ENCODE results near the gene RTRAF. TPM values are rescaled to one million over a fixed set of nuclear protein-coding genes. Genes with fewer than 3 reads are reported as not detected.

The RTRAF gene
- total and polyA plus RNA-seq, 4 donors, result 109 to 117 (median 113) TPM

GRCh38 chr14:52031781-52032180 is 42.4 kb downstream of the RTRAF start:
- no peak overlapping the region for H3K4me3 ChIP-seq (ENCODE audit: low read length in 2 of 2)
- ATAC-seq (ENCODE audit: low FRiP score) (peak; percentile 90), DNase-seq (peak; percentile 83 to 91)
- intact Hi-C loops (cut with DNase I), result loop anchor here (5.0 kb wide), 2 partner anchors 34 to 46 kb away; no protein-coding TSS in a partner anchor
- 4 to 9% methylated on average over 3 of the region's 3 CpGs for WGBS, 2 donors
- H3K36me3 ChIP-seq (ENCODE audit: control insufficient read depth in 1 of 2, insufficient read depth in 2 of 2, low read length in 1 of 2), result no peaks in the 10 kb centered on the region
- H3K27me3 ChIP-seq (ENCODE audit: control insufficient read depth in 1 of 2, insufficient read depth in 2 of 2, low read length in 1 of 2), result no peaks in the 10 kb centered on the region
- H3K27ac ChIP-seq (ENCODE audit: low read depth in 1 of 2, low read length in 2 of 2), result no peak overlapping the region
- H3K9me3 ChIP-seq (ENCODE audit: control insufficient read depth, low read length), result no peaks in the 10 kb centered on the region
- peaks cover 0 to 3% of the 10 kb centered on the region in 2 donors for H3K4me1 ChIP-seq (ENCODE audit: control insufficient read depth in 1 of 2, insufficient read depth in 2 of 2, low read length in 2 of 2)

DNA sequence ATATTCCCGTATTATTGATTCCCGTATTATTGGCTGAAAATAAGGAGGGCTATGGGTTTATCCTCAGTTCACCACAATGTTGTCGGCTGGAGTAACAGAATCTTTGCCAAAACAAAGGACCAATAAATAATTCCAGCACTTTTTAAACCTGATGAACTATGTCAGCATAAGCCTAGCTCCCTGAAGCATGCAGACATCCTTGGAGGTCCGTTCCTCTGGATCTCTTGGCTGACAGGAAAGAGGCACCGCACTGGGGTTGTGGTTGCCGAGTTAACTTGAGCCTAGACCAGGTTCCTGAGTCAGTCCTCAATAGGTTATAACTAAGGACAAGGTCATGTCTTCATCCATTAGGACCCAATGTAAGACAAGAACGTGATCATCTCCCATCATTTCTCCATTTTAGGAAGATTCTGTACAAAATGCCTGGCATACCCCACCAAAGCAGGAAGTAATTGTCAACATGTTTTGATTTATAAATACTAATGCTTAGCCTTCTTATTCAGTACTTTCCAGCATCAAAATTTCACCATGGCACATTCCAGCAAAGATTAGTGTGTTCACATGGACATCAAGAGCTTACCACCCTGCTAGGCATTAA is 43.0 kb downstream of the RTRAF start:
- Histone ChIP-seq H3K27ac (ENCODE audit: low read depth in 1 of 2, low read length in 2 of 2) (peak overlapping the region in 1 of 2 donors; percentile 53), H3K4me1 (ENCODE audit: control insufficient read depth in 1 of 2, insufficient read depth in 2 of 2, low read length in 2 of 2) (peaks cover 0 to 3% of the 10 kb centered on the region in 2 donors), H3K4me3 (ENCODE audit: low read length in 2 of 2) (no peak overlapping the region), H3K9me3 (ENCODE audit: control insufficient read depth, low read length) (no peaks in the 10 kb centered on the region), H3K27me3 (ENCODE audit: control insufficient read depth in 1 of 2, insufficient read depth in 2 of 2, low read length in 1 of 2) (no peaks in the 10 kb centered on the region), H3K36me3 (ENCODE audit: control insufficient read depth in 1 of 2, insufficient read depth in 2 of 2, low read length in 1 of 2) (no peaks in the 10 kb centered on the region)
- 3 to 6% methylated on average over 7 of the region's 7 CpGs for WGBS, 2 donors
- DNase-seq (no peak), ATAC-seq (ENCODE audit: low FRiP score) (peak; percentile 40)
- intact Hi-C loops (cut with DNase I), result loop anchor here (5.0 kb wide), 2 partner anchors 35 to 45 kb away; no protein-coding TSS in a partner anchor

DNA sequence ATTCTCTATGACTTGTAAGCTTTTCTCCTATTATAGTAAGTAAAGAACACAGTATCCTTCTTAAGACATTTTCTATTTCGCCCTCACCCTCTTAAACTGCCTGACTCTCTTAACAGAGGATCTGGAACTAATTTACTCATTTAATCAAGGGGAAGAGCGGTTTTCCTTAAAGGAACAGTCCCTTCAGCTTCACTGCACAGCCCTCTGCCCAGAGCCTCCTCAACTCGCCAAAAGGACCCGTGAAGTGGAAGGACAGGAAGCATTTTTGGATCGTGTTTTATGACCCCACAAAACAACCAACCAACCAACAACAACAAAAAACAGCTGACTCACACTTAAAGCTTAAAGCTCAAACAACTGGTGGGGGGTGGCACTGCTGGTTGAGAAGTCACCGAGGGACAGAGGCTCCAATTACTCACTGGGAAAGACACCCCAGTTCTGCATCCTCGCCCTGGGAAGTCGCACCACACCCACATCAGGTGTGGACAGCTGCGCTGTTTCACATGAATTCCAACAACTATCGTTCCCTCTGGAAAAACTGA is 43.8 kb downstream of the RTRAF start:
- intact Hi-C loops (cut with DNase I), result loop anchor here (5.0 kb wide), 2 partner anchors 36 to 44 kb away; no protein-coding TSS in a partner anchor
- Histone ChIP-seq H3K36me3 (ENCODE audit: control insufficient read depth in 1 of 2, insufficient read depth in 2 of 2, low read length in 1 of 2) (no peaks in the 10 kb centered on the region), H3K27me3 (ENCODE audit: control insufficient read depth in 1 of 2, insufficient read depth in 2 of 2, low read length in 1 of 2) (no peaks in the 10 kb centered on the region), H3K27ac (ENCODE audit: low read depth in 1 of 2, low read length in 2 of 2) (no peak overlapping the region), H3K9me3 (ENCODE audit: control insufficient read depth, low read length) (no peaks in the 10 kb centered on the region), H3K4me3 (ENCODE audit: low read length in 2 of 2) (no peak overlapping the region), H3K4me1 (ENCODE audit: control insufficient read depth in 1 of 2, insufficient read depth in 2 of 2, low read length in 2 of 2) (peaks cover 0 to 3% of the 10 kb centered on the region in 2 donors)
- DNase-seq (no peak), ATAC-seq (ENCODE audit: low FRiP score) (no peak)
- WGBS, 2 donors, result 45 to 46% methylated on average over 9 to 10 of the region's 10 CpGs

DNA sequence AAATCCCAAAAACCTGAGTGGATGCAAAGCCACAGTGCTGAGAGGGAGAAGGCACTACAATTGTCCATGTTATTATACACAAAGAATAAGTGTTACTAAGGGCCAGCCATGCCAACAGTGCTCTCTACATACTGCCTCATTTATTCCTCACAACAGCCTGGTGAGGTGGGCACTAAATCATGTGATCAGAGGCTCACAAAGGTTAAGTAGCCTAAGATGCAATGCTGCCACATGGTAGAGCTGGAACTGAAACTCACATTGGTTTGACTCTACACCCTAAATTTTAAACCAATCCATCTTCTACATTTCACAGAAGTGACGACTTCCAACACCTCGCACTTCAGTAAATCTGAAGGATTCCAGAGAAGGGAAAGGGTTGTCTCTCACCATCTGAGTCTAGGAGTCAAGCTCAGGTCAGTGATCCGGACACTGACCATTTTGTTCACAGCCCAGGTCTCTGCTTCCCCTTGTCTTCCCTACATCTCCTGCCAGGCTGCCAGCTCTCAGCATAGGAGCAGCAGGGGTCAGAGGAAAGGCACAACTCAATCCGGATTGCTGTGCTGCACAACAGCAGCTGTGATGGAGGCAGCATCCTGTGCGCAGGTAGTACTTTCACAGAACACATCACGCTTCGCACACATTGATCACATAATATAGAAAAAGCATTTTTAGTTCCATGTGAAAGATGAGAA is 49.9 kb downstream of the RTRAF start:
- Histone ChIP-seq H3K4me1 (ENCODE audit: control insufficient read depth in 1 of 2, insufficient read depth in 2 of 2, low read length in 2 of 2) (no peaks in the 10 kb centered on the region), H3K27ac (ENCODE audit: low read depth in 1 of 2, low read length in 2 of 2) (no peak overlapping the region), H3K9me3 (ENCODE audit: control insufficient read depth, low read length) (no peaks in the 10 kb centered on the region), H3K4me3 (ENCODE audit: low read length in 2 of 2) (no peak overlapping the region), H3K27me3 (ENCODE audit: control insufficient read depth in 1 of 2, insufficient read depth in 2 of 2, low read length in 1 of 2) (no peaks in the 10 kb centered on the region), H3K36me3 (ENCODE audit: control insufficient read depth in 1 of 2, insufficient read depth in 2 of 2, low read length in 1 of 2) (peaks cover 0 to 3% of the 10 kb centered on the region in 2 donors)
- intact Hi-C loops (cut with DNase I), result no loop called here
- 81 to 92% methylated on average over 7 of the region's 7 CpGs for WGBS, 2 donors
- DNase-seq, result no peak
- ATAC-seq (ENCODE audit: low FRiP score), result no peak

- intact Hi-C loops (cut with DNase I), result no loop called here
- ATAC-seq (ENCODE audit: low FRiP score) (no peak), DNase-seq (no peak)
- no peaks in the 10 kb centered on the region for H3K9me3 ChIP-seq (ENCODE audit: control insufficient read depth, low read length)
- no peaks in the 10 kb centered on the region for H3K27me3 ChIP-seq (ENCODE audit: control insufficient read depth in 1 of 2, insufficient read depth in 2 of 2, low read length in 1 of 2)
- H3K27ac ChIP-seq (ENCODE audit: low read depth in 1 of 2, low read length in 2 of 2), result no peak overlapping the region
- WGBS, 2 donors, result 93 to 94% methylated on average over 7 of the region's 7 CpGs
- H3K4me3 ChIP-seq (ENCODE audit: low read length in 2 of 2), result no peak overlapping the region
- H3K4me1 ChIP-seq (ENCODE audit: control insufficient read depth in 1 of 2, insufficient read depth in 2 of 2, low read length in 2 of 2), result peaks cover 0 to 5% of the 10 kb centered on the region in 2 donors
- peaks cover 0 to 3% of the 10 kb centered on the region in 2 donors for H3K36me3 ChIP-seq (ENCODE audit: control insufficient read depth in 1 of 2, insufficient read depth in 2 of 2, low read length in 1 of 2)
These were observed 51.3 kb downstream of the RTRAF start for GRCh38 chr14:52040598-52040997.

DNA sequence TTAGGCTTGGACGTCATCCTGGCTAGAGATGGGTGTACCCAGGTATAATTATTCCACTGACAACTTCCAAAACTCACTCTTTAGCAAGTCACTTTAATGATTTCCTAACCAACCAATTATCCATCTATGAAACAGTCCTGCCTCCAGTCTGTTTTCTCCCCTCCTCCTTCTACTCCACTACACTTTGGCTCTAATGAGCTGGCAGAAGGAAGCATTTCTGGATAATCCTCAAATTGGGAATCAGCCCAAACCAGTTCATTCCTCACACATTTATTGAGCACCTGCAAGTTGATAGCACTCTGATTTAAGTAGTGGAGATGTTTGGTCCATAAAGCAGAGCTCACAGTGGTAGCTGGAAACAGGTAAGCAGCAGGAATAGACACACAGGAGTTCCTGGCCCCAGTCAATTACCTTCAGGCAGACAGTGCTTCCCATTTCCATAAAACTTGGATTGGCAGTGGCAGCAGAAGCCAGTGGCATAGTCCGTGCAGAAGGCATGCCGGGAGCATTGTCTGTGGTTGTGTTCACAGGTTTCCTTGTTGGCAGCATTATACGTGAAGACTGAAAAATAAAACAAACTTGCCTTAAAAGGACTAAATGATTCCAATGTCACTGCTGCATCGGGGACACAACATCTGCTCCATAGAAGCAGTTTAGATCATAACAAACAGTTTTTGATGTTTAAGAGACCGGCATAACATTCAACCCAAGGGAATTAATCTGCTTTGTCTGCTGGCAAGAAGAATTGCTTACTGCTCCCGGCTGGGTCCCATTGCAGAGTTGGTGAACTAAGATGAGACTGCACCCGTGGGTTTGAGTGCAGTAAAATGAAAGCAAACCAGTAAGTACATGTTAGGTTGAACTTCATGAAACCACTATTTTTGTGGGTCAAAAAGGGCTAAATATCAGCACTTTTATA is 53.3 kb downstream of the RTRAF start:
- no peak for DNase-seq
- Histone ChIP-seq H3K27me3 (ENCODE audit: control insufficient read depth in 1 of 2, insufficient read depth in 2 of 2, low read length in 1 of 2) (no peaks in the 10 kb centered on the region), H3K27ac (ENCODE audit: low read depth in 1 of 2, low read length in 2 of 2) (no peak overlapping the region), H3K4me1 (ENCODE audit: control insufficient read depth in 1 of 2, insufficient read depth in 2 of 2, low read length in 2 of 2) (peaks cover 2 to 11% of the 10 kb centered on the region in 2 donors), H3K4me3 (ENCODE audit: low read length in 2 of 2) (no peak overlapping the region), H3K9me3 (ENCODE audit: control insufficient read depth, low read length) (no peaks in the 10 kb centered on the region), H3K36me3 (ENCODE audit: control insufficient read depth in 1 of 2, insufficient read depth in 2 of 2, low read length in 1 of 2) (peaks cover 0 to 3% of the 10 kb centered on the region in 2 donors)
- intact Hi-C loops (cut with DNase I), result no loop called here
- WGBS, 2 donors, result 9 to 24% methylated on average over 8 of the region's 8 CpGs
- no peak for ATAC-seq (ENCODE audit: low FRiP score)

DNA sequence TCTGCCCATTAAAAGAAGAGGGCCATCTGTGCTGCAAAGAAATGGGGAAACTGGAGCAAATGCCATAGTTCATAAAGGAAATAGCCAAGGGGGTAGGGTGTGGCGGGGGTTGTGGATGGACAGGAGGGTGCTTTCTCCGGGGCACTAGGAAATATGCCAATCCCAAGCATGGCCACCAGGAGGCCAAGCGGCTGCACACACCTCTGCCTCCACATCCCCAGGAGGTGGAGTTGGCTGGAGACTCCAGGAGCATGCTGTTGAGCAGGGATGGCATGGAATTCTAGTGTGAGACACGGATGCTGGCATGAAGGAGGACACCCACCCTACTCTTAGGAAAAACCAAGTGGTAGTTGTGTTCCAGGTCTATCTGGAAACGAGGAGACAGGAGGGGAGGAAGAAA is 54.3 kb downstream of the RTRAF start:
- Histone ChIP-seq H3K4me3 (ENCODE audit: low read length in 2 of 2) (no peak overlapping the region), H3K9me3 (ENCODE audit: control insufficient read depth, low read length) (no peaks in the 10 kb centered on the region), H3K27ac (ENCODE audit: low read depth in 1 of 2, low read length in 2 of 2) (no peak overlapping the region), H3K27me3 (ENCODE audit: control insufficient read depth in 1 of 2, insufficient read depth in 2 of 2, low read length in 1 of 2) (no peaks in the 10 kb centered on the region), H3K36me3 (ENCODE audit: control insufficient read depth in 1 of 2, insufficient read depth in 2 of 2, low read length in 1 of 2) (peaks cover 0 to 3% of the 10 kb centered on the region in 2 donors), H3K4me1 (ENCODE audit: control insufficient read depth in 1 of 2, insufficient read depth in 2 of 2, low read length in 2 of 2) (peaks cover 2 to 11% of the 10 kb centered on the region in 2 donors)
- intact Hi-C loops (cut with DNase I), result no loop called here
- DNase-seq (no peak), ATAC-seq (ENCODE audit: low FRiP score) (no peak)
- 83 to 85% methylated on average over 5 of the region's 5 CpGs for WGBS, 2 donors

DNA sequence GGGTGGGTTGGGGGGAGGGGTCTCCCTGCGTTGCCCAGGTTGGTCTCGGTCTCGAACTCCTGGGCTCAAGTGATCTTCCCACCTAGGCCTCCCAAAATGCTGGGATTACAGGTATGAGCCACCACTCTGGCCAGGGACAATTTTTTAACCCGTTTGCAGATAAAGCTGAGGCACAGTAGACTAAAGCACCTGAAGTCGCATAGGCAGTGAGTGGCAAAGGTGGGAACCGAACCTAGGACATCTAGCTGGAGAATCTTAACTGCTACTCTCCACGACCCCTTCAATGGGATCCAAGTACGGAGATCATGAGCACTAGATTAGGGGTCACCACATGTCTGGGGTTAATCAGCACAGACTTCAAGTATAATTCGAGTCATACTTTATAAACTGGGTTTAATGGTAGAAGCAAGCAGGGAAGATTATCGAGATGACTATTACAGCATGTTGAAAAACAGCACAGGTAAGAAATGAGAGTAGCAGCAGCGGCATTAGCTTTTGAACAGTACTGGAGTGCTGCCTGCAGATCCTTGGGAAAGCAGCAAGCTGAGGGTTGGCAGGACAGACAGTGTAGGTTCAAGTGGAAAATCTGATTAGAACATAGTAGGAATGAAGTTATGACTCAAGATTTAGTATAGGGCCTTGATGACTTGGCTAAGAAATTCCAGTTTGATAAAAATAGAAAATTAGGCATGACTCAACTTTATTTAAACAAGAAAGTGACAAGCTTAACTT is 55.6 kb downstream of the RTRAF start:
- peaks cover 2 to 11% of the 10 kb centered on the region in 2 donors for H3K4me1 ChIP-seq (ENCODE audit: control insufficient read depth in 1 of 2, insufficient read depth in 2 of 2, low read length in 2 of 2)
- ATAC-seq (ENCODE audit: low FRiP score), result peak; percentile 82
- no peak overlapping the region for H3K4me3 ChIP-seq (ENCODE audit: low read length in 2 of 2)
- no peaks in the 10 kb centered on the region for H3K27me3 ChIP-seq (ENCODE audit: control insufficient read depth in 1 of 2, insufficient read depth in 2 of 2, low read length in 1 of 2)
- DNase-seq, result no peak
- no peaks in the 10 kb centered on the region for H3K36me3 ChIP-seq (ENCODE audit: control insufficient read depth in 1 of 2, insufficient read depth in 2 of 2, low read length in 1 of 2)
- intact Hi-C loops (cut with DNase I), result no loop called here
- H3K9me3 ChIP-seq (ENCODE audit: control insufficient read depth, low read length), result no peaks in the 10 kb centered on the region
- peak overlapping the region; percentile 20 to 91 for H3K27ac ChIP-seq (ENCODE audit: low read depth in 1 of 2, low read length in 2 of 2)
- WGBS, 2 donors, result 63% methylated on average over 11 of the region's 11 CpGs
